Measurements from ENCODE around the gene ARHGAP19. TPM values are rescaled to one million over a fixed set of nuclear protein-coding genes. Genes with fewer than 3 reads are reported as not detected.

Gene ARHGAP19
- polyA plus RNA-seq, 3 donors, result 8.3 to 10.6 (median 10.2) TPM

GRCh38 chr10:97230146-97230545 is 62.3 kb downstream of the ARHGAP19 start:
- TF ChIP-seq CTCF (IDR thresholded peaks at IDR 0.05), result no peak
- intact Hi-C loops (cut with micrococcal nuclease), result no loop called here
- Mint-ChIP-seq H3K36me3 (peaks cover 67 to 88% of the 10 kb centered on the region in 2 donors), H3K9me3 (no peaks in the 10 kb centered on the region), H3K27me3 (ENCODE audit: low read depth in 3 of 3) (no peaks in the 10 kb centered on the region), H3K4me1 (peaks cover 6% of the 10 kb centered on the region), H3K27ac (no peak overlapping the region), H3K4me3 (no peak overlapping the region)
- peaks cover 0 to under 1% of the 10 kb centered on the region in 2 donors for H3K4me1 ChIP-seq (ENCODE audit: control insufficient read depth in 1 of 2, insufficient read depth in 2 of 2, low read length in 2 of 2)
- no peaks in the 10 kb centered on the region for H3K27me3 ChIP-seq (ENCODE audit: control insufficient read depth in 2 of 2, insufficient read depth in 2 of 2, low read length in 2 of 2)
- WGBS (ENCODE audit: insufficient coverage), result no CpG with 5 or more reads among the region's 1 CpG
- no peak overlapping the region for H3K4me3 ChIP-seq (replicated peaks in 1 of 3; ENCODE audit: low read depth in 2 of 3, low read length in 3 of 3)
- no peaks in the 10 kb centered on the region for H3K9me3 ChIP-seq (replicated peaks in 1 of 2; ENCODE audit: control insufficient read depth in 1 of 2, insufficient read depth in 1 of 2, low read length in 2 of 2)
- H3K9ac ChIP-seq (ENCODE audit: insufficient read depth, low read length, poor library complexity, severe bottlenecking), result no peak overlapping the region
- no peaks in the 10 kb centered on the region for H3K79me2 ChIP-seq (ENCODE audit: insufficient read depth, low read length)
- H3K4me2 ChIP-seq (replicated peaks; ENCODE audit: extremely low read depth, low read length, poor library complexity, severe bottlenecking), result no peak overlapping the region
- H3K27ac ChIP-seq (ENCODE audit: low read depth in 1 of 2, low read length in 2 of 2), result no peak overlapping the region
- no peak for DNase-seq
- no peaks in the 10 kb centered on the region for H4K20me1 ChIP-seq (ENCODE audit: insufficient read depth, low read length)
- H3K36me3 ChIP-seq (replicated peaks in 1 of 2; ENCODE audit: control insufficient read depth in 1 of 2, insufficient read depth in 2 of 2, low read length in 2 of 2), result peaks cover 54 to 79% of the 10 kb centered on the region in 2 donors
- H2AFZ ChIP-seq (ENCODE audit: insufficient read depth, low read depth, low read length, poor library complexity, severe bottlenecking), result no peak overlapping the region

- Histone ChIP-seq H3K9me3 (replicated peaks in 1 of 2; ENCODE audit: control insufficient read depth in 1 of 2, insufficient read depth in 1 of 2, low read length in 2 of 2) (no peaks in the 10 kb centered on the region), H3K36me3 (replicated peaks in 1 of 2; ENCODE audit: control insufficient read depth in 1 of 2, insufficient read depth in 2 of 2, low read length in 2 of 2) (peaks cover 54 to 74% of the 10 kb centered on the region in 2 donors), H3K79me2 (ENCODE audit: insufficient read depth, low read length) (no peaks in the 10 kb centered on the region), H3K27ac (ENCODE audit: low read depth in 1 of 2, low read length in 2 of 2) (peak overlapping the region in 1 of 2 donors; percentile 27), H3K27me3 (ENCODE audit: control insufficient read depth in 2 of 2, insufficient read depth in 2 of 2, low read length in 2 of 2) (no peaks in the 10 kb centered on the region), H3K4me2 (replicated peaks; ENCODE audit: extremely low read depth, low read length, poor library complexity, severe bottlenecking) (no peak overlapping the region), H3K4me1 (ENCODE audit: control insufficient read depth in 1 of 2, insufficient read depth in 2 of 2, low read length in 2 of 2) (peaks cover 4 to 7% of the 10 kb centered on the region in 2 donors), H3K9ac (ENCODE audit: insufficient read depth, low read length, poor library complexity, severe bottlenecking) (no peak overlapping the region), H2AFZ (ENCODE audit: insufficient read depth, low read depth, low read length, poor library complexity, severe bottlenecking) (no peak overlapping the region), H3K4me3 (replicated peaks in 1 of 3; ENCODE audit: low read depth in 2 of 3, low read length in 3 of 3) (no peak overlapping the region), H4K20me1 (ENCODE audit: insufficient read depth, low read length) (no peaks in the 10 kb centered on the region)
- Mint-ChIP-seq H3K9me3 (no peaks in the 10 kb centered on the region), H3K4me1 (peaks cover 13% of the 10 kb centered on the region), H3K4me3 (no peak overlapping the region), H3K27ac (peak overlapping the region in 1 of 7 donors; percentile 6), H3K36me3 (peaks cover 62 to 85% of the 10 kb centered on the region in 2 donors), H3K27me3 (ENCODE audit: low read depth in 3 of 3) (no peaks in the 10 kb centered on the region)
- no CpG with 5 or more reads among the region's 1 CpG for WGBS (ENCODE audit: insufficient coverage)
- TF ChIP-seq CTCF (IDR thresholded peaks at IDR 0.05), result no peak
- intact Hi-C loops (cut with micrococcal nuclease), result no loop called here
- no peak for DNase-seq
Measured at GRCh38 chr10:97229322-97230015, 63.0 kb downstream of the ARHGAP19 start.
